Umbilical cord (tissue), 2 donors: ENCODE results near the gene TAP1. TPM values are rescaled to one million over a fixed set of nuclear protein-coding genes. Genes with fewer than 3 reads are reported as not detected.
"Not testable (repeated sequence)": the region's sequence is repeated elsewhere in the genome, so short reads cannot be mapped to it uniquely, and the experiment has no call there.

Experiments
- DNase-seq: peaks from one replicate; pipeline ENCODE4 v3.0.0-alpha.2; 2015; ENCODE audit warnings: low spot score
- total RNA-seq: library from RNA; depleted of rRNA; stranded (reverse); fragments of >200 nt; gene quantifications from one replicate; pipeline ENCODE4 v1.2.3, GENCODE V29; 2014; ENCODE audit warnings: low replicate concordance; ENCODE audit not compliant: insufficient read depth

The TAP1 gene, protein sequence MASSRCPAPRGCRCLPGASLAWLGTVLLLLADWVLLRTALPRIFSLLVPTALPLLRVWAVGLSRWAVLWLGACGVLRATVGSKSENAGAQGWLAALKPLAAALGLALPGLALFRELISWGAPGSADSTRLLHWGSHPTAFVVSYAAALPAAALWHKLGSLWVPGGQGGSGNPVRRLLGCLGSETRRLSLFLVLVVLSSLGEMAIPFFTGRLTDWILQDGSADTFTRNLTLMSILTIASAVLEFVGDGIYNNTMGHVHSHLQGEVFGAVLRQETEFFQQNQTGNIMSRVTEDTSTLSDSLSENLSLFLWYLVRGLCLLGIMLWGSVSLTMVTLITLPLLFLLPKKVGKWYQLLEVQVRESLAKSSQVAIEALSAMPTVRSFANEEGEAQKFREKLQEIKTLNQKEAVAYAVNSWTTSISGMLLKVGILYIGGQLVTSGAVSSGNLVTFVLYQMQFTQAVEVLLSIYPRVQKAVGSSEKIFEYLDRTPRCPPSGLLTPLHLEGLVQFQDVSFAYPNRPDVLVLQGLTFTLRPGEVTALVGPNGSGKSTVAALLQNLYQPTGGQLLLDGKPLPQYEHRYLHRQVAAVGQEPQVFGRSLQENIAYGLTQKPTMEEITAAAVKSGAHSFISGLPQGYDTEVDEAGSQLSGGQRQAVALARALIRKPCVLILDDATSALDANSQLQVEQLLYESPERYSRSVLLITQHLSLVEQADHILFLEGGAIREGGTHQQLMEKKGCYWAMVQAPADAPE
- total RNA-seq = 25.0 TPM

DNA sequence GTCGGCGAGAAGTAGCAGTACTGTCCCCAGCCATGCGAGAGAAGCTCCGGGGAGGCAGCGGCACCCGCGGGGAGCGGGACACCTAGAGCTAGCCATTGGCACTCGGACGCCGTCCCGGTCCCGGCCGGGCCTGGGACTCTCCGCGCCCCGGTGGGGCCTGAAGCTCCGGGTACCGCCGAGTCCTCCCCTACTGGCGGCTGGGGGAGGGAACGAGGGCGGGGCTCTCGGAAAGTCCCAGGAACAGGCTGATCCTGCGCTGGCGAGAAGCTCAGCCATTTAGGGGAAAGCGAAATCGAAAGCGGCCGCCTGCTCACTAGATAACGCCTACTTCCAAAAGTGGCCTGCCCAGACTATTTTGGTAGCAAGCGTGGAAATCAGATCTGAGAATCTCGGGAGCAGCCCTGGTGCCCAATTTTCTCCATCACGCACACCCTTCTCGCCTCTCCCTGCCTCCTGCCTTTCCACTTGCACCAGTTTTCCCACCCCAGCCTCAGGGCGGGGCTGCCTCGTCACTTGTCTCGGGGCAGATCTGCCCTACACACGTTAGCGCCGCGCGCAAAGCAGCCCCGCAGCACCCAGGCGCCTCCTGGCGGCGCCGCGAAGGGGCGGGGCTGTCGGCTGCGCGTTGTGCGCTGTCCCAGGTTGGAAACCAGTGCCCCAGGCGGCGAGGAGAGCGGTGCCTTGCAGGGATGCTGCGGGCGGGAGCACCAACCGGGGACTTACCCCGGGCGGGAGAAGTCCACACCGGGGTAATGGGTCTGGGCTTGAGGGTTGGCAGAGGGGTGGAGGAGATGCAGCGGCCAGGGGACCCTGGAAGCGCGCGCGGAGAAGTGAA is at the start of gene TAP1, which contains the start of gene PSMB9:
TAP1 (minus strand) TSS at position 164 of the 835 bp plus-strand sequence; CDS start at position 96, 68 bp downstream.
PSMB9 (plus strand) TSS at position 652 of the 835 bp plus-strand sequence; CDS start at position 690, 38 bp downstream.
- peak; percentile 95 for DNase-seq

DNA sequence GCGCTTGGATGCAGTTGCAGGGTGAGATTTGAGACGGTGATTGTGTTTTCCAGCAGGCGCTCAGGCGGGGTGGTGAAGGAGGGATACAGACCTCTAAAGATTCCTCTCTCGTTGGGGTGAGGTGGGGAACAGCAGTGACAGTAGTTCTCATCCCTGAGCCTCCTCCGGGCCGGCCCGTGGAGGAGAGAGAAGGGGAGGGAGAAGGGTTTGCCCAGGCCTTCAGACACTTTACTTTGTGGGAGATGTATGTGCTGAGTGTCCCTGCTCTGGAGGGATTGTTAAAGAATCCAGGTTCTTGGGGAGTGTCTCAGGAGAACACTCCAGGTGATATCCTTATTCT is 41.5 kb upstream of the TAP1 start:
- no peak for DNase-seq

DNA sequence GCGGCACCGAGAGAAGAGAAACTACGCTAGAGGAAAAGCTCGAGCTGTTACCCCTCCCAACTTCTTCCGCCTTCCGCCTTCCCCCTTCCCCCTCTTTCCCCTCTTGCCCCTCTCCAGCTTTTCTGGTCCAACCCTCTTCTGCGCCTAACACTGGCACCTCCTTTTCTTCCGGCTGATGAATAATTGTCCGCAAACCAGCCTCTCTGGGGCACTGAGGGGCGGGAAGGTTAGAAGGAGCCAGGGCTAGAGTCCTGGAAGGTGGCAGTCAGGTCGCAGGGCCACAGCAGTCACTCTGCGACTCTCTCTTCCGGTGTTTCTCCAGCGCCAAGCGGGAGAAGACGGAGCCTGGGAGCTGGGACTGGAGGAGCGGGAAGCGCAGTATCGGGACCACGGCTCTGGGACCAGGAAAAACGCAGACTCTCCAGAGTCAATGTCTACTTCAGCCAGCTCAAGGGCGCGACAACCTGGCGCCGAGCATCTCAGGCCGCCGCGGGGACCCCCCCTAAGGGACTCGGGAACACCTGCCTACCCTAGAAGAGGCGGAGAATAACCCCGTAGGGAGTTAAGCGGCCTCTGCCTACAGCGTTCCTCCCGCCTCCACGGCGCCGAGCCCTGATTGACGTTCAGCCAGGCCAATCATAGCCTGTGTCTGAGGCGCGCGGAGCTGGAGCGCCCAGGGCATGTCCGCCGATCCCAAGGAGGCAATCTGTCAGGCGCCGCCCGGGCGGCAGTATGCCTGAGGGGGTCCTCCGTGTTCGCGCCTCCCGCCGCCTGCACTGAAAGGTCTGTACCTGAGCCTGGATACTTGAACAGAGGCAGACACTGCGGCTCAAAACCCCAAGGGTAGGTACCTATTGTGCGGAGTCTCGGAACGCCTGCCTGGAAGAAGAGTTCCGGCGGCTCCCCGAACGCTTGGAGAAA is 40.8 kb upstream of the TAP1 start:
- peak; percentile 96 for DNase-seq

DNA sequence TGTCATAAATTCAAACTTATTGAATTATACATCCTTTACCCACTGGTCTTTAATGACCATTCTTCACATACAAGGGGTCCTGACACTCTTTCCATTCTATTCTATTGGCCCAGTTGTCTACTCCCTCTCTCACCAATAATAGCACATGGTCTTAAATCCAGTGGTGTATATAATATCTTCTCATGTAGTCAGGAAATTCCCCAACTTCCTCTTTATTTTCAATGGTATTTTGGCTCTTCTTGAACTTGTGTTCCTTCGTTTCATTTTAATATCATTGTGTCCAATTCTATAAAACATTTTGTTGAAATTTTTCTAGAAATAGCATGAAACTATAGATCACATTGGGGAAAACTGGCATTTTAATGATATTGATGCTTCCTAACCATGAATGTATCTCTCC is 37.3 kb upstream of the TAP1 start:
- DNase-seq = no peak

DNA sequence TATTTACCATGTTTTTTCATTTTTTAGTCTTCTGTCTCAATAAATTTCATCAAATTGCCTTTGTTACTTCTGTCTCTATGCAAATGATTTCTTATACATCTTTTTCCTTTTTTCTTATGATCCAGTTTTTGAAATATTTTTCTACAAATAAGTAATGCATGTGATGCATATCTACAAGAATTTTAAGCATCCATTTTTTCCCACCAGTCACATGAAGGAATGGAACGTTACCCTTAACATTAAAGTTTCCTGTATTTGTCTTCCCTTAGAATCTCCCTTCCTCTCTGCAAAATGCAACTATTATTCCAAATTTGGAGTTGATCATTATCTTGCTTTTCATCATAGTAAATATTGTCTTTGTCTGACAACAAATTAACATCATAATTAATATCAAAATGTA is 36.0 kb upstream of the TAP1 start:
- DNase-seq = no peak

DNA sequence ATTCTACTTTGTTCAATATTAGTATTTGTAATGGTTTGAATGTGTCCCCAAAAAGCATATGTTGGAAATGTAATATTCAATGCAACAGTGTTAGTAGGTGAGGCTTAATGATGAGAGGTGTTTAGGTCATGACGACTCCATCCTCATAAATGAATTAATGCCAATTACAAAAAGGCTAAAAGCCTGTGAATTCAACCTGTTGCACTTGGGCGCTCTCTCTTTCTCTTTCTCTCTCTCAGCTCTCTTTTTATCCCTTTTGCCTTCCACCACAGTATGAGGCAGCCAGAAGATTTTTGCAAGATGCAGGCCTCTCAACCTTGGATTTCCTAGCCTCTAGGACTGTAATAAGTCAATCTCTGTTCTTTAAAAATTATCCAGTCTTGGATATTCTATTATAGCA is 35.1 kb upstream of the TAP1 start:
- DNase-seq = no peak

DNA sequence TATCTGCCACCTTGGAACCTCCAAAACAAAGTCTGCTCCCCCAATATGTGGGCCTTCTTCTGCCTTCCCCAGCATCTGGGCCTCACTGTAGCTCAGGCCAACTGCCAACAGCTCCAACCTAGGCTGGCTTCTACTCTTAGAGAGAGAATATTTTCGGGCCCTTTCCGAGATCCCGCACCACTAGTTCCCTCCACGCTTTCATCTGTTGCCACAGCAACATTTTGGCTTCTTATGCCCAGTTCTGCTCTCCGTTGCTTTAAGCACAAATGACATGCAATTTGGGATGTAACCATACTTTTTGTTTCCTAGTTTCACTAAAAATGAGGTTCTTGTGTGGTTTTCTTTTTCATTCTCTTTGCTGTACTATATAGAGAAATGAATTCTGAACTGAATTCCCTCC is 34.1 kb upstream of the TAP1 start:
- no peak for DNase-seq

DNA sequence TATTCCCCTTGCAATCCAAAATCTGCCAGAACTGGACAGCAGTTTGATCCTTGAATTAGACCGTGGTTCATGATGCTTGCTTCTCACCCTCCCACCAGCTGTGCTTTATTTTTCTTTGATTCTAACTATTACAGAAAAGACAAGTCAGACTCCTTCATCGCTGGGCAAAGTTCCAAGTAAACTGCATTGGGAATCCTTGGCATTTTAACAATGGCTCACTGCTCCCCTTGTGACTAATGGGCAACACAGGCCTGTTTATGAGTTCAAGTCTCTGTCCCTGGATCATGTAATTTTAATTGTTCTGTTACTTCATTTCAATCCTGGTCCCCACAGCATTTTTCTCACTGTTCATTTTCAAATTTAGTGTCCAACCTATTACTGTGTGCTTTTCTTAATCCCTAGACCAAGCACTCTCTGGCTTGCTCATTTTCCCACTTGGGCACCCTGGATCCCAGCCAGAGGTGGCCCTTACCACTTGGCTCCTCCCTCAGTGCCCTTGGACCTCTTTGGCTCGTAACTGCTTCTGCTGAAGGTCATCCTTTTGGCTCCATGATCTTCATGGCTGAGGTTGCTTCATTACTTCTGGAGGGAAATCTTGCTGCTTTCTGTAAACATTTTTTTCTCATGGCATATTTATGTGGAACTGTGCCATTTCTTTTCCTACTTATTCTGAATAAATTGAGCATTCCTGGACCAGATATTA is 33.3 kb upstream of the TAP1 start:
- peak; percentile 10 for DNase-seq

DNA sequence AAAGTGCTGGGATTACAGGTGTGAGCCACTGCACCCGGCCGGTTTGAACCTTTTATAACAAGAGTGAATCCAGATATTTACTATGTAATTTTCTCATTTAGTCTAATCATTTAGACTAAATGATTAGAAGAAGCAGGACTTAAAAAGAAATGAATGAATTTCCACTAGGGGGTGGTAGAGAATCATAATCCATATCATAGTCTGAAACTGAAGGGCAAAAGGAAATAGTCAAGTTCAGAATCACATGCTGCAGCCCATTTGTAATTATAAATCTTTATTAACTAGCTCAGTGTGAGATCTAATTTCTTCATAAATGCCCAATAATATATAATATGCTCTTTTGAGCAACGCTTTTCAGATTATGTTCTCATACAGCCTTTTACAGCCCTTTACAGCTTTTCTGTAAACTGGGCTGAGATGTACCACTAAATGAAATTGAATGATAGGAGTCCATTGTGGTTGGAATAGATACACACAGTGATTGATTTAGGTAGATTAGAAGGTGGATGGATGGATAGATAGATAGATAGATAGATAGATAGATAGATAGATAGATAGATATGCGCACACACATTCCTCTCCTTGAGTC is 32.3 kb upstream of the TAP1 start:
- peak; percentile 72 for DNase-seq

DNA sequence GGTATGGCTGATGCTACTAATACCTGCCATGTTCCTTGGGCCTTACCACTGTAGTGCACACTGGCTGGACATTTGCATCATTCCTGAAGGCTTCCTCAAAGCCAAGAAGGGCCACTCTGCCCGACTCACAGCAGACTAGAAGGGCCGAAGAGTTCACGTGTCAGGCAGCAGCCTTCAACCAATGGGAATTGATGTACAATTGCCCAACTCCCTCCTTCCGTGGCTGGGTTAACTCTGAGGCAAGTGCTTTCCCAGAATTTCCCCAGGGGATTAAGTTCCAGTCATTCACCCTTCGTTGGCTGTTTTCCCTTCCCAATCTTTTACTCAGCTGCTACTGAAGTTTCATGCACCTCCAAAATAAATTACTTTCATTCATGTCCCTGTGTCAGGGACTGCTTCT is 30.3 kb upstream of the TAP1 start:
- DNase-seq = no peak

DNA sequence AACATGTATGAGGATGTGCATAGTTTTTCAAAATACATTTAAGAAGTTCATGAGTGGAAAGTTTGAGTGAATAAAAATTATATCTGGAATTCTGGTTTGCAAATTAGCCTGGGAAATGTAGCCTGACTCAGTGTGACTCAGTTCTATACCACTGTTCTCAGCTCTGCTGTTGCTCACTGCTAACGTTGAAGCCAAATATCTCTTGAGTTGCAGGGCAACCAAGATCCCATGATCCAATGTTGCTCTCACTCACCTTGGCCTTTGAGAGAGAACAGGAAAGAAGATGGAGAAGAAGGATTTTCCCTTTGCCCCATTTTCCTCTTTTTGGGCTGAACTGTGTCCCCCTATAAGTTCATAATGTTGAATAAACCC is 29.4 kb upstream of the TAP1 start:
- DNase-seq = no peak

DNA sequence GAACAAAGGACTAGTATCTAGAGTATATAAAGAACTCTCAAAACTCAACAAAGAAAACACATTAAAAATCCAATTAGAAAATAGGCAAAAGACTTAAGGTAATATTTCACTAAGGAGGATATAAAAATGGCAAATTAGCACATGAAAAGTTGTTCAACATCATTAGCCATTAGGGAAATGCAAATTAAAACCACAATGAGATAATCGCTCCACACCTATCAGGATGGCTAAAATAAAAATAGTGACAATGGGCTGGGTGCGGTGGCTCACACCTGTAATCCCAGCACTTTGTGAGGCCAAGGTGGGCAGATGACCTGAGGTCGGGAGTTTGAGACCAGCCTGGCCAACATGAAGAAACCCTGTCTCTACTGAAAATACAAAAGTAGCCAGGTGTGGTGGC is 27.5 kb upstream of the TAP1 start:
- not testable (repeated sequence) for DNase-seq

DNA sequence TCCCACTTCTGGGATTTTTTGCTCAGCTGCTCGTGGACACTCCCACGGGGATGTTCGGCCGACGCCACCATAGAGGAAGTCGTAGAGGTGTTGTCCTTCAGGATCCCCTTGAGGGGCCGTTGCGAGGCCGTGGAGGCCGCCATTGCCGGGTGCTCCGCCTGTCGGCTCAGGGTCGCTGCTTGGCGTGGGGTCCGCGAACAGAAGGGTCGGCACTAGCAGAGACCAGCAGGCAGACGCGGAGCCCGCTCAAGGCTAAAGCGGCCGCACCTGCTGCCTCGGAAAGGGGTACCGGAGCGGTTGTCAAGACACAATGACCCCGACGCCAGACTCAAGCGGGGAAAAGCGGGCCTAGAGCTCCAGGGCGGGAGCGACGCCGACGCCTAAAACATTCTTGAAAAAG is 26.2 kb upstream of the TAP1 start:
- DNase-seq = no peak

DNA sequence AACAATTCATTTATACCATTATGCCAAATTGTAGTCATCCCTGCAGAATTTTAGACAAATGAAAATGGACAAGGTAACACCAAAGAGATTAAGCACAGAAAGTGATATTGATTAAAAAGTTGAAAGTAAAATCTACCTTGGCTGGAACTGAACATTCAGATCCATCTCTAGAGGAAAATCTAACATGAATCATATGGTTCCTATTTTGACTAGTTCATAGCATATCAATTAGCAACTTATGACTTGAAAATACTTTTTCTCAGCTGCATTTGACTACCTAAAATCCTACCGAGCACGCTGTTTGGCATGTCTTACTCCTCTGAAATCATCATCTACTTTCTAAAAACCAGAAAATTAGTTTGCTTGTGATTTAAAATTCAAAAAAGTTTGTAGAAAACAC is 23.1 kb upstream of the TAP1 start:
- DNase-seq = no peak

DNA sequence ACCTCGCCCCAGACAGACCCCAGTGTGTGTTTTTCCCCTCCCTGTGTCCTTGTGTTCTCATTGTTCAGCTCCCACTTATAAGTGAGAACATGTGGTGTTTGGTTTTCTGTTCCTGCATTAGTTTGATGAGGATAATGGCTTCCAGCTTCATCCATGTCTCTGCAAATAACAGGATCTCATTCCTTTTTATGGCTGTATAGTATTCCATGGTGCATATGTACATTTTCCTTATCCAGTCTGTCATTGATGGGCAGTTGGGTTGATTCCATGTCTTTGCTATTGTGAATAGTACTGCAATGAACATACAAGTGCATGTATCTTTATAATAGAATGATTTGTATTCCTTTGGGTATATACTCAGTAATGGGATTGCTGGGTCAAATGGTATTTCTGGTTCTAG is 20.4 kb upstream of the TAP1 start:
- DNase-seq = not testable (repeated sequence)

DNA sequence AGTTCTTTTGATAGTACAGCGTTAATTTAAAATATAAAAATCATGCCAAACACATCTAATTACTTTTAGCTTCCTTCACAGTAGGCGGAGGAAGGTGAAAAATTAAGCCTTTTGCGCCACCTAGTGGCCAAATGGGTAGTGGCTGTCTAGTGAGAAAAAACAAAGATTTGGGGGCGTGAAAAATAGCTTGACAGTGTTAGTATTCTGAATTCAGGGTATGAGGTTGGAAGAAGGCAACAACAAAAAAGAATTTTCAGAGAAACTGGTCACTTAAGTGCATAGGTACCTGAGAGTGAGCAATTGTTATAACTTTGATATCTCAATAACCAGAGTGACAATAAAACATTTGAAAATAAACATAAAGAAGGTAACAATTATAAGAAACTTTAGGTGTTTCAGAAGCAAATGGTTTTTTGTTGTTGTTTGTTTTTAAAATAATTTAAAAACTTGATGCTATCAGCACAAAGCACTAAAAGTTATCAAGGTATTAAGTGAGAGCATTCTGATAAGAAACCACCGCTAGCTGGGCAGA is 14.8 kb upstream of the TAP1 start:
- DNase-seq = peak; percentile 85

DNA sequence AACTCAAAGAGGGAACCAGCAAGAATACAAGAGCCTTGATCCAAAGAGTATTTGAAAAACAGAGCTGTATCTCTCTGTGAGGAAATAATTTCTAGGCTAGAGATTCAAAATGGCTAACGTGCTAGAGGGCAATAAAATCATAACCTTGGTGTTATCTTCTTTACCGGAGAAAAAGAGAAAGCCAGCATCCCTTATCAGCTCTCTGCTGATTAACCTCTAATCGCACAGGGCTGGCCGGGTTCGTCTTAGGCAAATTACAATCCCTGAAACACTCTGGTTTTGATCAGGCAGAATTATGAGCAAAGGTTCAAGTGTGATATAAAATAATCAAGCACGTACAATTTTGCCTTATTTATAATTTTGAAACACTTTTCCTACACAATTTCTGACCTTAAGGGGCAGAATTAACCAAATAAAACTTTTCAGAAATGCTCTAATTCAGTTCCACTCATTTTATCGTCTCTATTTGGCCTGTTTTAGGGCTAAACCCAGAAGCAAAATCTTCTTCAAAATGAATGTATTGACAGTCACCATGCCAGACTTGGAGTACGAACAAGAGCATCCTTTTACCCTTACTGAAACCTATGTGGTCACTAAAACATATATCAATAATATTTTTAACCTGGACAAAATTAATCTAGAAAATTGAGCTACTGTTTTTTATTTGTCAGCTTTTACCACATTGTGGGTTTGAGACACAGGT is 14.2 kb upstream of the TAP1 start:
- no peak for DNase-seq

DNA sequence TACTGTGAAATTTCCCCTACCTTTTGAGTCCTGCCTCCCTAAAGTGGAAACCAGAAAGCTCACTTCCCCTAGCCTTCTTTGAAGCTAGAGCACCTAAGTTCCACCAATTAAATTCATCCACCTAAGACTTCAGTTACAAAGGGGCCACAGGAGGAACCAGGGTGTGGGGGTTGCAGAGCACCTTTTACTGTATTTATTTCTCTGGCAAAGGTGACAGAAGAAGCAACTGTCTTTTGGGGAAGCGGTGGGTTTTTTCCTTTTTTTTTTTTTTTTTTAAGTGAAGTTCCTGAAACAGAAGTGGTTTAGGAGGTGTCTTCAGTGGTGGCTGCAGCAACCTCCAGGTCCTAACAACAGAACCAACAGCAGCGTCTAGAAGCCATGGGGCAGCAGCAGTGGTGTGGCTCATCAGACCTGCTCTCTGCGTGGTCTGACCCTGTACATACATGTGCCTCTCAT is 13.5 kb upstream of the TAP1 start:
- no peak for DNase-seq
